Putamen (tissue), 1 donor: ENCODE data around the gene CLTA.
"Not testable (repeated sequence)": the region's sequence is repeated elsewhere in the genome, so short reads cannot be mapped to it uniquely, and the experiment has no call there.

Experiments
- DNase-seq: peaks from one replicate; pipeline ENCODE4 v3.0.0-alpha.2; 2016; ENCODE audit warnings: low spot score

CLTA gene

GRCh38 chr9:36158122-36158521 lies 32.6 kb upstream of the CLTA start:
- no peak for DNase-seq

- no peak for DNase-seq
Measured at GRCh38 chr9:36158917-36159316, 31.8 kb upstream of the CLTA start.

GRCh38 chr9:36159509-36159908 lies 31.2 kb upstream of the CLTA start:
- not testable (repeated sequence) for DNase-seq

DNA sequence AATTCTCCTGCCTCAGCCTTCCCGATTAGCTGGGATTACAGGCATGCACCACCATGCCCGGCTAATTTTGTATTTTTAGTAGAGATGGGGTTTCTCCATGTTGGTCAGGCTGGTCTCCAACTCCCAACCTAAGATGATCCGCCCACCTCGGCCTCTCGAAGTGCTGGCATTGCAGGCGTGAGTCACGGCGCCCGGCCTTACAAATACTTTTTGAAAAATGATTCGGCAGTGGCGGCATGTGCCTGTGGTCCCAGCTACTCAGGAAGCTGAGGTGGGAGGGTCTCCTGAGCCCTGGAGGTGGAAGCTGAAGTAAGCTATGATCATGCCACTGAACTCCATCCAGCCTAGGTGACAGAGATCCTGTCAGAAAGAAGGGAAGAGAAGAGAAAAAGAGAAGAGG lies 30.6 kb upstream of the CLTA start:
- not testable (repeated sequence) for DNase-seq

- no peak for DNase-seq
Measured at GRCh38 chr9:36161187-36161586, 29.5 kb upstream of the CLTA start.

DNA sequence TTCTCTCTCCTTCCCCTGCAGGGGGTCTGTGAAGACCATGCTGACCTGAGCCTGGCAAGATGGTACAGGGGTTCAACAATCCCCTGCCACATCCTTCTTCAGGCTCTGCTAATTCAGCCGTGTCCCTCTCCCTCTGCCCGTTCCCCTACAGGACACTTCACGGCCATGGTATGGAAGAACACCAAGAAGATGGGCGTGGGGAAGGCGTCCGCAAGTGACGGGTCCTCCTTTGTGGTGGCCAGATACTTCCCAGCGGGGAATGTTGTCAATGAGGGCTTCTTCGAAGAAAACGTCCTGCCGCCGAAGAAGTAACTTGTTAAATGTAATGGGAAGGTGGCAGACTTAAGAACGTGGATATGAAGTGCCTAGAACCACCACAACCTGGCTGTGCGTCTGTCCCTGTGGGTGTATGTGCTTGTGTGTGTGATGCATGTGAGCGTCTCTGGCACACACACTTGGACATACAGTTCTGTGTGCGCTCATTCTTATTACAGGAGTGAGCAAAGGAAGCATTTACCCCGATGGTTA lies 28.4 kb upstream of the CLTA start:
- no peak for DNase-seq

GRCh38 chr9:36163049-36163785 lies 27.5 kb upstream of the CLTA start:
- peak; percentile 45 for DNase-seq

GRCh38 chr9:36163786-36164170 lies 26.9 kb upstream of the CLTA start:
- DNase-seq, result no peak

GRCh38 chr9:36164372-36164771 lies 26.3 kb upstream of the CLTA start:
- no peak for DNase-seq

GRCh38 chr9:36164989-36165388 lies 25.7 kb upstream of the CLTA start:
- no peak for DNase-seq

DNA sequence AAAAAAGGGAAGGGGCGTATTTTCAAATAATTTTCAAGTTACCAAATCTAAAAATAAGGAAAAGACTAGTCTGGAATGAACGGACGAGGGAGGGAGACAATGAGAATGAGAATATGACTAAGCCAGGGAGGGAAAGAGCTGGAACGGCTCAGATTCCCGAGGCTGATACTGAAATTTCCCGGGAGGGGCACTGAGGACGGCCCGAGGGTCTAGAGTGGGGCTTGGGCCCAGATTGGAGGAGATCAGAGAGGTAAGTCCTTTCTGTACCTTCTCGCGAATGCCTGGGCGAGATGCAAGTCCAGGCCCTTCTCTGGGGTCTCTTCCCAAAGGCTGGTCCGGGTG lies 24.9 kb upstream of the CLTA start:
- no peak for DNase-seq

DNA sequence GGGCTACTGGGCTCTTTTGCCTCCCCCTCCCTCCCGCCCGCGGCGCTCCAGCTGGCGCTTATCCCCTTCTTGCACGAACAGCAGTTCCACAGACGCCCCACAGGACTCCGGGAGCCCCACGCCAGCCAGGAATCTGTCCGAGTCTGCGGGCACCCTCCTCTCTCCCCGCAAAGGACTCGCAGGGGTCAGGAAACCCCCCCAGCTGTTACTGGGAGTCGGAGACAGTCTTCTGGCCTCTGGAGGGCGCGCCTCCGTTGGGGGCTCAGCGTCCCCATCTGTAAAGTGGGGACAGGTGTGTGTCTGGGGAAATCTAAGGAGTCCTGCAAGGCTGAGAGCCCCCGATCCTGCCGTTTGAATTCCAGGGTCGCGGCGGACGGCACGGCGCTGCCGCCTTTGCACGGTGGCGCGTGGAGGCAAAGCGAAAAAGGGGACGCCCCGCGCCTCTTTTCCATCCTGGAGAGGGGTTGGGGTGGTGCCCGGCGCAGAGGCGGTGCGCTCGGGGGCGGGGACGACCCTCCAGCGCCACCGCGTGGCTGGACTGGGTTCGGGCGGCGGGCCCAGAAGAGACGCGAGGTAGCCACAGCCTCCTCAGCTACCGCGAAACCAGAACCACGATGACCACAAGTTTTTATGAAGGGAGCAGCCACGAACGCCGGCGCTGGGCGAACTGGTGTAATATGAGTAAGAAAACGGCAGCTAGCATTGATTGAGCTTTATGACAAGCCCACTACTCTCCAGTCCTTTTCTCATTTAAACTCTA lies 24.4 kb upstream of the CLTA start:
- DNase-seq, result no peak

- no peak for DNase-seq
Measured at GRCh38 chr9:36169166-36169565, 21.6 kb upstream of the CLTA start, which contains the start of gene CCIN. Gene CCIN, plus strand, starts transcription at chr9:36169388. Its CDS starts 115 bp downstream, at chr9:36169503.

DNA sequence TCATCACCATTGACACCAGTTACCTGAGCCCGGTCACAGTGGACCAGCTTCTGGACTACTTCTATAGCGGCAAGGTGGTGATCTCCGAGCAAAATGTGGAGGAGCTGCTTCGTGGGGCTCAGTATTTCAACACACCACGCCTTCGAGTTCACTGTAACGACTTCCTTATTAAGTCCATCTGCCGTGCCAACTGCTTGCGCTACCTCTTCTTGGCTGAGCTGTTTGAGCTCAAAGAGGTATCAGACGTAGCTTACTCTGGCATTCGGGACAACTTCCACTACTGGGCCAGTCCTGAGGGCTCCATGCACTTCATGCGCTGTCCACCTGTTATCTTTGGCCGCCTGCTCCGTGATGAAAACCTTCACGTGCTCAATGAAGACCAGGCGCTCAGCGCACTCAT lies 21.0 kb upstream of the CLTA start:
- no peak for DNase-seq

DNA sequence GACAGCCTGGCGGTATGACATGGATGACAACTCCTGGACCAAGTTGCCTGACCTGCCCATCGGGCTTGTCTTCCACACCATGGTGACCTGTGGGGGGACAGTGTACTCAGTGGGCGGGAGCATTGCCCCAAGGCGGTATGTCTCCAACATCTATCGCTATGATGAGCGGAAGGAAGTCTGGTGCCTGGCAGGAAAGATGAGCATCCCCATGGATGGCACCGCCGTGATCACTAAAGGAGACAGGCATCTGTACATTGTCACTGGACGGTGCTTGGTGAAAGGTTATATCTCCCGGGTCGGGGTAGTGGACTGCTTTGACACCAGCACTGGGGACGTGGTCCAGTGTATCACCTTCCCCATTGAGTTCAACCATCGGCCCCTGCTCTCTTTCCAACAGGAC lies 20.2 kb upstream of the CLTA start:
- no peak for DNase-seq

- DNase-seq, result no peak
Measured at GRCh38 chr9:36173861-36174260, 16.9 kb upstream of the CLTA start.

DNA sequence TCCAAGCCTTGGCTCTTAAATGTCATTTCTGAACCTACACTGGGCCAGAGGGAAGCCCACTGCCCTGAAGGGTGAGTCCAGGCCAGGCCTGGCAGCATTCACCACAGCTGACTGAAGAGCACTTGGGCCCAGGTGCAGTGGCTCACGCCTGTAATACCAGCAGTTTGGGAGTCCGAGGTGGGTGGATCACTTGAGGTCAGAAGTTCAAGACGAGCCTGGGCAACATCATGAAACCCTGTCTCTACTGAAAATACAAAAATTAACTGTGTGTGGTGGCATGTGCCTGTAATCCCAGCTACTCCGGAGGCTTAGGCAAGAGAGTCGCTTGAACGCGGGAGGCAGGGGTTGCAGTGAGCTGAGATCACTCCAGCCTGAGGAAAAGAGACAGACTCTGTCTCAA lies 16.4 kb upstream of the CLTA start:
- DNase-seq, result no peak

- DNase-seq, result no peak
Measured at GRCh38 chr9:36174731-36175130, 16.0 kb upstream of the CLTA start.

DNA sequence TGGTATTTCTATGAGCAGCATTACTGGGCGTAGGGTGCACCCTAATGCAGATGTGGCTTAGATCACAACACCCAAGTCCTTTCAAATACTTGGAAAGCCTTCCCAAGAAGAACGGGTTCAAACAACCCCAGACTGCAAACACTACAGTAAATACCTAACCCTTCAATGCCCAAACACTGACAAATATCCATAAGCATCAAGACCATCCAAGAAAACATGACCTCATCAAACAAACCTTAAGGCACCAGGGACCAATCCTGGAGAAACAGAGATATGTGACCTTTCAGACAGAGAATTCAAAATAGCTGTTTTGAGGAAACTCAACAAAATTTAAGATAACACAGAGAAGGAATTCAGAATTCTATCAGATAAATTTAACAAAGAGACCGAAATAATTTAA lies 15.5 kb upstream of the CLTA start:
- DNase-seq, result not testable (repeated sequence)

GRCh38 chr9:36176496-36176895 lies 14.2 kb upstream of the CLTA start:
- DNase-seq, result not testable (repeated sequence)

GRCh38 chr9:36177571-36177970 lies 13.2 kb upstream of the CLTA start:
- DNase-seq, result no peak

DNA sequence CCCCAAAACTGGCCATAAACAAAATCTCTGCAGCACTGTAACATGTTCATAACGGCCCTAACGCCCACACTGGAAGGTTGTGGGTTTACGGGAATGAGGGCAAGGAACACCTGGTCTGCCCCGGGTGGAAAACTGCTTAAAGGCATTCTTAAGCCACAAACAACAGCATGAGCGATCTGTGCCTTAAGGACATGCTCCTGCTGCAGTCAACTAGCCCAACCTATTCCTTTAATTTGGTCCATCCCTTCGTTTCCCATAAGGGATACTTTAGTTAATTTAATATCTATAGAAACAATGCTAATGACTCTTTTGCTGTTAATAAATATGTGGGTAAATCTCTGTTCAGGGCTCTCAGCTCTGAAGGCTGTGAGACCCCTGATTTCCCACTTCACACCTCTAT lies 10.5 kb upstream of the CLTA start:
- not testable (repeated sequence) for DNase-seq

GRCh38 chr9:36187414-36187813 lies 3.3 kb upstream of the CLTA start:
- DNase-seq, result no peak
